HEK293 (cell line): ENCODE measurements around the gene KLF16.

Source experiments
- CTCF ChIP-seq: fragments of 450-650 bp; formaldehyde crosslinking; IDR thresholded peaks from 2 replicates; pipeline ENCODE4 v1.5.1; 2016; ENCODE audit warnings: missing biosample characterization, missing genetic modification characterization
- SP2 ChIP-seq: fragments of 450-650 bp; formaldehyde crosslinking; IDR thresholded peaks from 2 replicates; pipeline ENCODE4 v1.5.1; 2016; ENCODE audit warnings: missing biosample characterization, missing genetic modification characterization
- ZBTB26 ChIP-seq: fragments of 450-650 bp; formaldehyde crosslinking; optimal IDR thresholded peaks from 2 replicates; pipeline ENCODE3; 2016; ENCODE audit warnings: missing biosample characterization, mild to moderate bottlenecking, missing genetic modification characterization
- ZNF114 ChIP-seq: fragments of 450-650 bp; formaldehyde crosslinking; IDR thresholded peaks from 2 replicates; pipeline ENCODE4 v1.5.0; 2017; ENCODE audit warnings: missing biosample characterization, missing genetic modification characterization

- TF ChIP-seq CTCF (tag by site-specific recombination) = no peak
- TF ChIP-seq ZBTB26 (tag by site-specific recombination) = no peak
- no peak for TF ChIP-seq SP2 (tag by site-specific recombination)
- TF ChIP-seq ZNF114 (tag by site-specific recombination) = no peak
These were observed 4.0 kb upstream of the KLF16 start for GRCh38 chr19:1867349-1867724.
